ENCODE results near the gene CTSS. TPM values are rescaled to one million over a fixed set of nuclear protein-coding genes. Genes with fewer than 3 reads are reported as not detected.

The CTSS gene
- total and polyA plus RNA-seq, 7 donors = 16.3 to 267 (median 63.3) TPM

- intact Hi-C loops (cut with DNase I) = loop anchor here (5.0 to 10.0 kb wide), 3 partner anchors 63 to 229 kb away; partner anchors contain the start of gene SETDB1
- Histone ChIP-seq H3K9me3 (no peaks in the 10 kb centered on the region), H3K27ac (no peak overlapping the region), H3K4me1 (peaks cover 0 to 24% (median 6%) of the 10 kb centered on the region in 4 donors), H3K36me3 (peaks cover 4 to 41% (median 12%) of the 10 kb centered on the region in 4 donors), H3K27me3 (no peaks in the 10 kb centered on the region), H3K4me3 (no peak overlapping the region)
- WGBS, 2 donors = 21 to 64% methylated on average over 4 of the region's 4 CpGs
- DNase-seq = no peak
- TF ChIP-seq POLR2A (IDR thresholded peaks at IDR 0.05) (no peak), POLR2AphosphoS5 (IDR thresholded peaks at IDR 0.05) (no peak), EP300 (IDR thresholded peaks at IDR 0.05) (no peak), CTCF (IDR thresholded peaks at IDR 0.05) (no peak)
These were observed 70.0 kb downstream of the CTSS start for GRCh38 chr1:150695561-150695960.

- Histone ChIP-seq H3K4me1 (peaks cover 0 to 20% (median 6%) of the 10 kb centered on the region in 4 donors), H3K27ac (peak overlapping the region in 1 of 4 donors; percentile 51), H3K9me3 (no peaks in the 10 kb centered on the region), H3K36me3 (peaks cover 4 to 64% (median 17%) of the 10 kb centered on the region in 4 donors), H3K4me3 (no peak overlapping the region), H3K27me3 (no peaks in the 10 kb centered on the region)
- DNase-seq = no peak
- WGBS, 2 donors = 43 to 80% methylated on average over 3 of the region's 3 CpGs
- intact Hi-C loops (cut with DNase I) = loop anchor here (10.0 kb wide), 2 partner anchors 128 to 232 kb away; partner anchors contain the start of gene SETDB1
- TF ChIP-seq CTCF (IDR thresholded peaks at IDR 0.05) (no peak), EP300 (IDR thresholded peaks at IDR 0.05) (no peak), POLR2AphosphoS5 (IDR thresholded peaks at IDR 0.05) (no peak), POLR2A (IDR thresholded peaks at IDR 0.05) (no peak)
These were observed 72.9 kb downstream of the CTSS start for GRCh38 chr1:150692720-150693119.

- intact Hi-C loops (cut with DNase I) = no loop called here
- Histone ChIP-seq H3K4me1 (no peaks in the 10 kb centered on the region), H3K27me3 (no peaks in the 10 kb centered on the region), H3K27ac (no peak overlapping the region), H3K36me3 (peaks cover 3 to 68% (median 12%) of the 10 kb centered on the region in 4 donors), H3K9me3 (no peaks in the 10 kb centered on the region), H3K4me3 (no peak overlapping the region)
- no peak for DNase-seq
- 80 to 84% methylated on average over 1 of the region's 1 CpG for WGBS, 2 donors
- TF ChIP-seq POLR2A (IDR thresholded peaks at IDR 0.05) (no peak), CTCF (IDR thresholded peaks at IDR 0.05) (no peak), EP300 (IDR thresholded peaks at IDR 0.05) (no peak), POLR2AphosphoS5 (IDR thresholded peaks at IDR 0.05) (no peak)
These were observed 76.8 kb downstream of the CTSS start for GRCh38 chr1:150688763-150689162.

- WGBS, 2 donors = 59 to 87% methylated on average over 3 of the region's 3 CpGs
- Histone ChIP-seq H3K4me1 (no peaks in the 10 kb centered on the region), H3K4me3 (no peak overlapping the region), H3K36me3 (peaks cover 0 to 55% (median 9%) of the 10 kb centered on the region in 4 donors), H3K27me3 (no peaks in the 10 kb centered on the region), H3K9me3 (no peaks in the 10 kb centered on the region), H3K27ac (no peak overlapping the region)
- intact Hi-C loops (cut with DNase I) = no loop called here
- no peak for DNase-seq
- no peak for TF ChIP-seq POLR2A (IDR thresholded peaks at IDR 0.05)
- no peak for TF ChIP-seq CTCF (IDR thresholded peaks at IDR 0.05)
These were observed 79.3 kb downstream of the CTSS start for GRCh38 chr1:150686275-150686674.

GRCh38 chr1:150683914-150684313 lies 81.7 kb downstream of the CTSS start:
- Histone ChIP-seq H3K27ac (no peak overlapping the region), H3K27me3 (no peaks in the 10 kb centered on the region), H3K4me1 (no peaks in the 10 kb centered on the region), H3K36me3 (peaks cover 0 to 45% (median 5%) of the 10 kb centered on the region in 4 donors), H3K9me3 (no peaks in the 10 kb centered on the region), H3K4me3 (no peak overlapping the region)
- WGBS, 2 donors = 15 to 32% methylated on average over 1 of the region's 1 CpG
- DNase-seq = no peak
- TF ChIP-seq CTCF (IDR thresholded peaks at IDR 0.05) (no peak), POLR2AphosphoS5 (IDR thresholded peaks at IDR 0.05) (no peak), POLR2A (IDR thresholded peaks at IDR 0.05) (no peak), EP300 (IDR thresholded peaks at IDR 0.05) (no peak)
- intact Hi-C loops (cut with DNase I) = no loop called here
